ENCODE results near the gene BPGM. TPM values are rescaled to one million over a fixed set of nuclear protein-coding genes. Genes with fewer than 3 reads are reported as not detected.

BPGM gene
- total RNA-seq (2014; rRNA removed; shearing (Covaris generic)): 68.1 and 71.2 TPM in 2 replicates

GRCh38 chr7:134646425-134647305, at the start of gene BPGM:
Gene BPGM, plus strand, starts transcription at chr7:134646853. Its CDS starts 14,655 bp downstream, at chr7:134661508.
- peak; percentile 100 for DNase-seq (ENCODE audit: low read depth)

- DNase-seq (ENCODE audit: low read depth): no peak
These were observed 47.3 kb upstream of the BPGM start for GRCh38 chr7:134599371-134599770.

GRCh38 chr7:134601459-134601858, 45.2 kb upstream of the BPGM start:
- no peak for DNase-seq (ENCODE audit: low read depth)

GRCh38 chr7:134602881-134603451, 43.7 kb upstream of the BPGM start:
- DNase-seq (ENCODE audit: low read depth): no peak

GRCh38 chr7:134605978-134606923, 40.4 kb upstream of the BPGM start:
- DNase-seq (ENCODE audit: low read depth): peak; percentile 81

GRCh38 chr7:134611611-134612151, 35.0 kb upstream of the BPGM start:
- DNase-seq (ENCODE audit: low read depth): no peak

GRCh38 chr7:134612197-134612596, 34.5 kb upstream of the BPGM start:
- DNase-seq (ENCODE audit: low read depth): no peak

GRCh38 chr7:134613623-134614347, 32.9 kb upstream of the BPGM start:
- DNase-seq (ENCODE audit: low read depth): peak; percentile 96

- no peak for DNase-seq (ENCODE audit: low read depth)
These were observed 30.0 kb upstream of the BPGM start for GRCh38 chr7:134616611-134617010.

GRCh38 chr7:134618756-134619530, 27.7 kb upstream of the BPGM start:
- peak; percentile 59 for DNase-seq (ENCODE audit: low read depth)

- DNase-seq (ENCODE audit: low read depth): peak; percentile 89
These were observed 26.9 kb upstream of the BPGM start for GRCh38 chr7:134619627-134620331.

- no peak for DNase-seq (ENCODE audit: low read depth)
These were observed 24.2 kb upstream of the BPGM start for GRCh38 chr7:134622303-134622995.

GRCh38 chr7:134623193-134623592, 23.5 kb upstream of the BPGM start:
- DNase-seq (ENCODE audit: low read depth): no peak

- DNase-seq (ENCODE audit: low read depth): no peak
These were observed 21.1 kb upstream of the BPGM start for GRCh38 chr7:134625550-134625949.

GRCh38 chr7:134627109-134627774, 19.4 kb upstream of the BPGM start:
- DNase-seq (ENCODE audit: low read depth): no peak

- no peak for DNase-seq (ENCODE audit: low read depth)
These were observed 18.9 kb upstream of the BPGM start for GRCh38 chr7:134627775-134628153.

GRCh38 chr7:134629445-134629844, 17.2 kb upstream of the BPGM start:
- DNase-seq (ENCODE audit: low read depth): no peak

- no peak for DNase-seq (ENCODE audit: low read depth)
These were observed 16.4 kb upstream of the BPGM start for GRCh38 chr7:134630237-134630636.
